HG02870 (cell line): ENCODE measurements around the gene MAT1A.

Experiments
- ATAC-seq: cut with Tn5 transposase; IDR thresholded peaks from one replicate; pipeline ENCODE4 v1.9.1; 2021; ENCODE audit warnings: mild to moderate bottlenecking, moderate library complexity; ENCODE audit not compliant: unreplicated experiment

The MAT1A gene

GRCh38 chr10:80283119-80283518, 6.3 kb downstream of the MAT1A start:
- no peak for ATAC-seq

DNA sequence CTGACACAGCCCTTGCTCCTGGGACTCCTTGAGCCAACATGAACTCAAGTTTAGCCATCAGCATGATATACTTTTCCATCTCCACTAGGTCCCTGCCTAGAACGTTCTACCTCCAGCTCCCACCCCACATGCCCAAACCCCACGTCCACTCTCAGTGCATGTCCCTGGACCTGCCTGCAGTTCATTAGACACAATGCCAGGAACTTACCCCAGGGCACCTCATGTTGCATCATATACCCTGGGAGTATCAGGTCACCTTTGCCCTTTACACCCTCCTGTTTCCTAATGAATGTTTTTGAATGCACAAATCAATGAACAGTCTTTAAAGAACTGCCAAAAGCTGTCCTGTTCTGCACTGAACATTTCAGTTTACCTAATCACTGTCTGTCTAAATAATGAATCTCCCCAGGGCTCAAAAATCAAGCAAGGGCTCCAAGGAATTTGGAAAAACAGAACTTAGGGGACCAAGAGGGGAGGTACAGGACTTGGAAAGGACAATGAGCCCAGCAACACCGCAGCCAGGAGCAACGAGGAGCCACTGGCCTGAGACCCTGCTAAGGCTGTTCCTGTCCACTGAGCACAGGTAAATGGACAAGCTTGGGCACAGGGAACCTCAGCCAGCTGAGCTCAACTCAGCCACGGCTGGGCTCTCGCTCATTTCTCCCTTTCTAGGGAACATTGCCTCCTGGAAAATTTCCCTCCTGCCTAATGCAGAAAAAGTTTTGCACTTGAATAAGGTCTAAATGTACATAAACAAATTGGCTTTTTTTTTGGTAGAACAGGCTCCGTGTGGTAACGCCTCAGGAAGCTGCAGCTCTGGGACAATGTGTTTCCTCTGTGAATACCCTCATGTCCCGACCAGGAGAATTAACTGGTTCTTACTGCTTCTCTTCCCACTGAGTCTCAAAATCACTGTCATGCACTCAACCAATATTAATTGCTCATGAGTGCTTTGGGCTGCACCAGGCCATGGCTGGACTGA, 7.4 kb downstream of the MAT1A start:
- no peak for ATAC-seq

GRCh38 chr10:80281292-80281691, 8.2 kb downstream of the MAT1A start:
- ATAC-seq = no peak

GRCh38 chr10:80280071-80280800, 9.2 kb downstream of the MAT1A start:
- no peak for ATAC-seq

DNA sequence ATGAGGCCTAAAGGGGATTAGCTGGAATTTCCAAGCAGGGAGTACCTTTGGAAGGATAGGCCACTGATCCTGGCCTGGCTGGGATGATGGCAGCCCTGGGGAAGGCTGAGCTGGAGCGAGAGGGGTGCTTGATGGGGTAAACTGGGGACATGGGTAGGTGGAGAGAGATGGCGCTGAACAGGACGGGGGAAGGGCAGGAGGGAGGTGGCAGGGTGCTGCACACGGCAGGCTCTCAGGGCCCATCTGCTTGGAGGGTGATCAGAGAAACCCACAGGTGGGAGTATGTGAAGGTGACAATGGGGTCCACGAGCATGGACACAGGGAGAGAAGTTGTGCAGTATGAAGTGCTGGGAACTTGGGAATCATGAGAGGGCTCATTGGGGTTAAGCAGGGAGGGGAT, 10.3 kb downstream of the MAT1A start:
- no peak for ATAC-seq

DNA sequence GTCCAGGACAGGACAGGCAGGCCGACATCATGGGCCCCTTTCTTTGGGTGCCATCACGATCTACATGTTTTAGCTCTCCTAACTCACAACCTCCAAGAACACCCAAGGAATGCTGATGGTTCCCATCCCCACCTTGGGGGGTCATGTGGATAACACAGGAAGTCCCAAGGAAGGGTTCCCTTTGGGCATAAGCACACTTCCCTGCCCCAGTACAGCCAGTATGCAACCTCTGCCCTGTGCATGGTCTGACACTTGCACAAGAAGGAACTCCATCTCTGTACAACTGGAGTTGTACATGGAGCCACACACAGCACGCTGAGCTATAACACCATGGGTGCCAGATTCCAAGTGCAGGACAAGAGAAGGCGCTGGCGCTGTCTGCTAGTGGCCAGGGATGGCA, 11.0 kb downstream of the MAT1A start:
- no peak for ATAC-seq

- ATAC-seq = no peak
Observed at GRCh38 chr10:80277567-80278250, 11.7 kb downstream of the MAT1A start.

GRCh38 chr10:80277016-80277415, 12.4 kb downstream of the MAT1A start:
- no peak for ATAC-seq

DNA sequence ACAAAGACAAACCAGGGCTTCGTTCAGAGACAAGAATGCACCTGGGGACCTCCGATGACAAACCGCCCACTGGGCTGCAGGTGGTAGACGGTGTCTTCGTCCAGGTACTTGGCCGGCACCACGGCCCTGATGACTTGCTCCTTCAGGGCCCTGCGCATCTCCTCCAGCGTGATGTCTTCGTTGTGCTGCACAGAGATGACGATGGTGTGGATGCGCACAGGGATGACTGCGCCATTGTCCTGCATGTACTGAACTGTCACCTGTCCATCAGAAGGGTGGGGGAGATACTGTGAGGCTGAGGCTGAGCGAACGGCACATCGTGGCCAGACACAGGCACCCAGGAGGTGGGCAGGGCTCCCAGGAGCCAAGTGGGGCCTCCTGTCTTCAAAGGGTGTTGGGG, 13.1 kb downstream of the MAT1A start:
- no peak for ATAC-seq

DNA sequence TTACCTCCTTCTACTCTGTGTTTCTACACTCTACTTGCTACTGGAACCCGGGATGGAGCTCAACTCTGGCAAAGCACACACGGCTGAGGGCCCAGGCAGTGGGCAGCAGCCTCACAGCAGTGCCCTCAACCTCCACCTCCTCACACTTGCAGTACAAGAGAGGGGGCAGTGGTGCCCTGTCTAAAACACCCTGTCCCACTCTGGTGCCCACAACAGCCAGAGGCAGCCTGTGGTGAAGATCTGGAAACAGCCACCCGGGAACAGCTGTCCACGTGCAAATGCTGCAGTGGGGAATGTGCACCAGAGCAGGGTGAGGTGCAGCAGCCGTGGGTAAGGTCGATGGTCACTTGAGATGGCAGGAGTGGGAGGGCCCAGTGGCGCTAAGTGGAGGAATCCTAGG, 13.7 kb downstream of the MAT1A start:
- ATAC-seq = no peak

GRCh38 chr10:80275135-80275498, 14.3 kb downstream of the MAT1A start:
- no peak for ATAC-seq

- no peak for ATAC-seq
Observed at GRCh38 chr10:80274396-80275134, 14.9 kb downstream of the MAT1A start.

GRCh38 chr10:80273523-80274170, 15.8 kb downstream of the MAT1A start:
- ATAC-seq = no peak

DNA sequence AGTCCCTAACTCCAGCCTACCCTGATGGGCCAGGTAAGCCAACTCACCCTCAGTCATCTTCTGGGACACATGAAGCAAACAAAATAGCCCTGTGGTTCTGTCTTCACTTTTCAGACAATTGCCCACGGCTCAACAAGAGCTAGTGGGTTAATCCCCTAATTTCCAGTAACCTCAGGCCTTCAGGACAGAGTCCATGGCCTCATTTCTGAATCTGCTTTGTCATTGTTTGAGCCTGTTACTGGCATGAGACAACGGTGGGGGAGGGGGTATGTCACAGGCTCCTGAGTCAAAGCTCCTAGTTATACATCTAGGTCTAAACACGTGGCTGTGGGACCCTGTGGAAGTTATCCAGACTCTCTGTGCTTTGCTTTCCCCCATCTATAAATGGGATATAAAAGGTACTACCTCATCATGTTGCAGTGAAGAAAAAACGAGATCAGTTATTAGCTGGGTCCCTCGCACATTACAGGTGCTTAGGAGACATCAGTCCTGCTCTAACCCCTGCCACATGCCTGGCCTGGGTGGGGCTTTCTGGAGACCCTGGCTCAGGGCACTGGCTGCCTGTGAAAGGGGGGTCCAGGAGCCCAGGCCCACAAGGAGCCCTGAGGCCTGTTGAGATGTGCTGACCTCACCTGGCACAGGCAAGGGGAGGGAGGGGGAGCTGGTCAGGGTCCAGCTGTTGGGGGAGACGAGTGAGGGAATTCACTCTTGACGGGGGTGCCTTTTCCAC, 16.5 kb downstream of the MAT1A start:
- no peak for ATAC-seq

DNA sequence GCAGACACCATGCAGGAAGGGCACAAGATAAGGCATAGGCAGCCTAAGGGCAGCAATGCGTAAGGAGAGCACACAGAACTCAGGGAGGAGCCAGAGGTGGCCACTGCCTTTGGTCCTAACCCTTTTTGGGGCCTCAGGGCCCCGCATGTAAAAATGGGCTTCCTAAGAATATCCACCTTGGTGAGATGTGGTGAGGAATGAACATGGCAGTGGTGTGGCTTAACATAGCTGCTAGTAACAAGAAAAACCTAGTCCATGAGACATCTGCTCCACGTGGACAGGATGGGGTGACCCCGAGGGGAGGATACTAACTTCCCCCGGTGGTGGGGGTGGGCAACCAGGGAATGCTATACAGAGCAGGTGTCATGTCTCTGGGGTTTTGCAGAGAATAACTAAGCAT, 18.0 kb downstream of the MAT1A start:
- ATAC-seq = no peak

- ATAC-seq = no peak
Observed at GRCh38 chr10:80270887-80271286, 18.6 kb downstream of the MAT1A start.

DNA sequence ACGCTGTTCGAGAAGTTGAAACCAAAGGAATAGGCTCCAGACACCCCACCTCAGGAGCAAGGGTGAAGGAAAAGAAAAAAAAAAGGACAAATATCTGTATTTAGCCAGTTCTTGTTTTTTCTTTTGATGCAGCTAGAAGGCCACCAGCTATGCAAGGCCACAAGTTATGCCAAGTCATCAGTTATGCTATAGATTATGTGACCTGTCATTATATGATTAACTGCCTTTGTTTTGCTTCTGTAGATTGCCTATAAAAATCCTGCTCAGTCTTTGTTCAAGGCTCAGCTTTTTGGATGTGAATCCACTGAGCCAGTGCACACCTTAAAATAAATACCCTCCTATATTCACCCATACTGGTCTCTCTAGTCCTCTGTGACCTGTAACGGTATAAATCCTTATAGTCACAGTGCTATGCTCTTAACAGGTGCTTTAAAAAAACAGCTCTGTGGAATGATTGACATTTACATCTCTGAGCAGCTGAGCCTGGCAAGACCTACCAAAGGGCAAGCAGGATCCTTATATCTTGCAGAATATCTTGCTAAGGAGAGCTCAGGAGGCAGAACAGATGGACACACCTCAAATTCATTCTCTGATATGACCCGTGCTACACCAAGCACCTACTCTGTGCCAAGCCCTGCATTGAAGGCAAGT, 20.4 kb downstream of the MAT1A start:
- no peak for ATAC-seq

GRCh38 chr10:80268266-80268665, 21.2 kb downstream of the MAT1A start:
- ATAC-seq = no peak

GRCh38 chr10:80266513-80266863, 23.0 kb downstream of the MAT1A start:
- ATAC-seq = no peak
